Measurements from ENCODE around the gene EEPD1.

EEPD1 gene

DNA sequence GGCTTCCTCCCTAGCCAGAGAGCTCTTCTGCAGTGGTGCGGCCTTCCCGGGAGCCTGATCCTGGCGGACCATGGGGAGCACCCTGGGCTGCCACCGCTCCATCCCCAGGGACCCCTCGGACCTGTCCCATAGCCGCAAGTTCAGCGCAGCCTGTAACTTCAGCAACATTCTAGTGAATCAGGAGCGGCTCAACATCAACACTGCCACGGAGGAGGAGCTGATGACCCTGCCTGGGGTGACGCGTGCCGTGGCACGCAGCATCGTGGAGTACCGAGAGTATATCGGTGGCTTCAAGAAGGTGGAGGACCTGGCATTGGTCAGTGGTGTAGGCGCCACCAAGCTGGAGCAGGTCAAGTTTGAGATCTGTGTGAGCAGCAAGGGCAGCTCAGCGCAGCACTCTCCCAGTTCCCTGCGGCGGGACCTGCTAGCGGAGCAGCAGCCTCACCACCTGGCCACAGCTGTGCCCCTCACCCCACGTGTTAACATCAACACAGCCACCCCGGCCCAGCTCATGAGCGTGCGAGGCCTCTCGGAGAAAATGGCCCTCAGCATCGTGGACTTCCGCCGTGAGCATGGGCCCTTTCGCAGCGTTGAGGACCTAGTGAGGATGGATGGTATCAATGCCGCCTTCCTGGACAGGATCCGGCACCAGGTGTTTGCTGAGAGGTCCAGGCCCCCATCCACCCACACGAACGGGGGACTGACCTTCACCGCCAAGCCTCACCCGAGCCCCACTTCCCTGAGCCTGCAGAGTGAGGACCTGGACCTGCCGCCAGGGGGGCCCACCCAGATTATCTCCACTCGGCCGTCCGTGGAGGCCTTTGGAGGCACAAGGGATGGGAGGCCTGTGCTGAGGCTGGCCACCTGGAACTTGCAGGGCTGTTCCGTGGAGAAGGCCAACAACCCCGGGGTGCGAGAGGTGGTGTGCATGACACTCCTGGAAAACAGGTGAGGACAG, 1.5 kb downstream of the EEPD1 start:
- FAIRE-seq = no peak
- no peak for DNase-seq (ENCODE audit: low spot score)

DNA sequence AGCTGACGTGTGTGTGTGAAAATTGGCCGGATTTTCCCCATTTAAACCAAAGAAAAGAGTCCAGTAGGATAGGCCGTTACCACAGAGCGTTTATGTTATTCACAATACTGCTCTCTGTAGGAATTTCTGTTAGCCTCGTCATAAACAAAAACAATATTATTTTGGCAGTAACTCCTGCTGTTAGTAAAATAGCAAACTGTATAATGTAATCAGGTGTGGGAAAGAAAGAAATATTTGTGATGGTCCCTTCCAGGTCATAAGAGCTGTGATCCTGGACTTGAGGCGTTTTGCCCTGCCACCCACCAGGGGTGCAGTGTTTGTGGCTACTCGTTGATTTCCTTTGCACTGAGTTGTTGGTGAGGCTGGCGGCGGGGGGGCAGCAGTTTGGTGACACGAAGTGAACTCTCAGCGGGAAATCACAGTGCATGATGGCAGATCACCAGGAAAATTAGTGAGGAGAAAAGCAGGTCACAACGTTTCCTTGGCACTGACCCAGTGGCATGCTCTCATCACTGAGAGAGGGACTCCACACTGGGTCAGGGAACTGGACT, 2.8 kb downstream of the EEPD1 start:
- FAIRE-seq (no peak), DNase-seq (ENCODE audit: low spot score) (no peak)

DNA sequence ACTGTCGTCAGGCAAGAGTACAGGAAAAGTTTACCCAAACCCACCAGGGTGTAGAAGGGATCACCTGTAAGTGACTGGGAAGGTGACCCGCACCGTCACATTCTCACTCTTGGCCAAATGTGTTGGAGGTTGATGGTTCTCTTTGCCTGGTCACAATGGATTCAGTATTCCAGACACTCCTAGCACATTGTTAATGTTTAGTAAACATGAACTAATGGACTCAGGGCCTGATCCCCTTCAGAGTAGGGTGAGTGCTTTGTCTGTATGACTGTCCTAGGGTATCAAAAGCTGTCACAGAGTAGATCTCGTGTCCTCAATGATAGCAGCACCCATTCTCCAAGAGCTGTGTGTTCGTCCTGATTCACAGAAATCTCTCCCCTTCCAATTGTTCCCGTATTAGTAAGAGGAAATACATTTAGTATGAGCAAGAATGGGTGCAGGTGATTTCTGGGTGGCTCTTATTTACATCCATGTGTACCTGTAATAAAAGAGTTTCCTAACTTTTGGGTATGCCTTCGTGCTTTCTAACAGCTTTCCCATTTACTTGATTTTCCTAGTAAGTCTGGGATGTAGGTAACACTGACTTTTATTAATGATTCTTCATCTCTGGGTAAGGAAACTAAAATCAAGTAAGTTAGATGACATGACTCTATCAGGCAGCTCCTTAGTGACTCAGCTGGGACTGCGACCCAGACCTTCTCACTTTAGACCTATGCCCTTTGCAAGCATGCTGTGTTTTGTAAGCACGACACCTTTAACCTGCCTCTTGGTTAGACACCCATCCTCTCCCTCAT, 4.7 kb downstream of the EEPD1 start:
- no peak for FAIRE-seq

DNA sequence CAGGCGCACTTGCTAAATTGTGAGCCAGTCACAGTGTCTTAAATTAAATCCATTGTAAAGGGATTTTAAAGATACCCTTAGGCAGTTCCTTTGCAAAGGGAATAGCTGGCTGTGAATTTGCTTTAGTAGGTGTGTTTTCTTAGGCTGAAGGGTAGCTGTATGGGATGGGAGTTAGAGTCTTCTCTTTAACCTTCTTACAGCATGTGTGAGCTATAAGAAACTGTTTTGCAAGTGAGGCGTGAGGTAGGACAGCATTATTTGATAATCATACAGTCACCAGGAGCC, 5.2 kb downstream of the EEPD1 start:
- no peak for DNase-seq (ENCODE audit: low spot score)

More for the DNA sequence above, 4.7 kb downstream of the EEPD1 start:
- no peak for DNase-seq (ENCODE audit: low spot score)

DNA sequence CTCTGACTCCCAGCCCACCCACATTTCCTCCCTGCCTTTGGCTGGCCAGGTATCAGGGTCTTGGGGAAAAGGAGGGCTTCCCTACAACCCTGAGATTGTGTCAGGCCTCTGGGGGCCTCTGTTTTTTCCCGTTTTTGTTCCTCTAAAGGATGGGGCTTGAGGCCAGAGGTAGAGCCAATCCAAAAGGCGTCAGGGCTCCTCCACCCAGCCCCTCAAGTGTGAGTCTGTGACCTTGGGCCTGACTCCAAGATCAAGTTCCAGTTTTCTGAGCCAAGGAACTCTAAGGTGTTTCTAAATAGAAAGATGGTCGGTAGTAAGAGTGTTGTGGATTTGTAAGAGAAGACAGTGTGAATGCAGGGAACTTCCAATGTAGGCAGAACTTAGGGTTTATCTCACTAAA, 6.6 kb downstream of the EEPD1 start:
- DNase-seq (ENCODE audit: low spot score) = no peak
- no peak for FAIRE-seq

More for the DNA sequence above, 5.2 kb downstream of the EEPD1 start:
- FAIRE-seq = no peak

DNA sequence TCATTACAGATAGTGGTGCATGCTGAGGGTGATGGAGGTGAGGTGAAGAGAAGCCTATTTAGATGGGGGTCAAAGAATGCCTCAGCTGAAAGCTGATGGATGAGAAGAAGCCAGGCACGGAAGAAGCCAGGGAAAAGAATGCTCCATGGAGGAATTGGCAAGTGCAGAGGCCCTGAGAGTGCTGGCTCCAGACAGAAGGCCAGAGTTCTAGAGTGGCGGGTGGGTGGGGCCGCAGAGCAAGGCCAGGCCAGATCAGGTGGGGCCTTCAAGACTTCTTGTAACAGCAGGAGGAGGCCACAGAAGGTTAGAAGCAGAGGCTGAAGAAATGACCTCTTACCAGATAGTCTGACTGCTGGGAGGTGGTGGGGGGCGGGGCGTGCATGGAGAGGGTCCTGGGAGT, 7.3 kb downstream of the EEPD1 start:
- no peak for DNase-seq (ENCODE audit: low spot score)
- FAIRE-seq = no peak

DNA sequence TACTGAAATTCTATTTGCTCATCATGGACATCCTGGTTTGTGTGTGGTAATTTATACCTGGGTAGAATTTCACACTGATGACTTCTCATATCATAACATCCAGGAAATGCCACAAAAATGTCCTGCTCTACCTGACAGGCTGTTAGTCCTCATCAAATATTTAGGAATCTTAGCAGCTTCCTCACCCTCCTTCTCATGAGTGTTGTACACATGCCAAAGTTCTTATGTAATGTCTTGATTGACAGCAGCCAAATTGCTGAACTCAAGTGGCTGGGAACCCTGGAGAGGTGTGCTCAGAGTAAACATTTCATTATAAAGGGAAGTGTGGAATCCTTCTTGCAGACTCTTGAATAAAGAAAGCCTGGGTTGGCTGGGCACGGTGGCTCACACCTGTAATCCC, 8.9 kb downstream of the EEPD1 start:
- no peak for FAIRE-seq
- DNase-seq (ENCODE audit: low spot score) = peak; percentile 65

DNA sequence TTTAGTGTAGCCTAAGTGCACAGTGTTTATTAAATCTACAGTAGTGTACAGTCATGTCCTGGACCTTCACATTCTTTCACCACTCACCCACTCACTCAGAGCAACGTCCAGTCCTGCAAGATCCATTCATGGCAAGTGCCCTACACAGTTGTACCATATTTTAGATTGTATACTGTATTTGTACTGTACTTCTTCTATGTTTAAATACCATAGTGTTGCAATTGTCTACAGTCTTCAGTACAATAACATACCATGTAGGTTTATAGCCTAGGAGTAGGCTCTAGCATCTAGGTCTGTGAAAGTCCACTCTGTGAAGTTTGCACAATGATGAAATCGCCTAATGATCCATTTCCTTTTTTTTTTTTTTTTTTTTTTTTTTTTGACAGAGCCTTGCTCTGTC, 12.0 kb downstream of the EEPD1 start:
- no peak for FAIRE-seq
- no peak for DNase-seq (ENCODE audit: low spot score)

DNA sequence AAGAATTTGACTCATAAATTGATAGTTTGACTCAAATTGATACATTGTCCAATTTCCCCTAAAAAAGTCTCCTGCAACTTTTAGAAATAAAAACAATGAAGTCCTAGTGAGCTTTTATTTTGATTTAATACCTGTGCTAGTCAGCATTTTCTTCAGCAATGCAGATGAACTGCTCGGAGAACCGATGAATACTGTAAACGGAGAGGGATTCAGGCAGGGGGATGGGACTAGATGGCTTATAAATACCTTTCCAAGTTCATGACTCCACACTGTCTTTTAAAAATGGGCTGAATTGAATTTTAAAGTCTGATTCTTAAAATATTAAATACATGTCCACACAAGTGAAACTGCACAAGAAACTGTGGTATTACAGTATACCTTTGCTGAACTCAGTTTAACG, 12.7 kb downstream of the EEPD1 start:
- FAIRE-seq (no peak), DNase-seq (ENCODE audit: low spot score) (no peak)

DNA sequence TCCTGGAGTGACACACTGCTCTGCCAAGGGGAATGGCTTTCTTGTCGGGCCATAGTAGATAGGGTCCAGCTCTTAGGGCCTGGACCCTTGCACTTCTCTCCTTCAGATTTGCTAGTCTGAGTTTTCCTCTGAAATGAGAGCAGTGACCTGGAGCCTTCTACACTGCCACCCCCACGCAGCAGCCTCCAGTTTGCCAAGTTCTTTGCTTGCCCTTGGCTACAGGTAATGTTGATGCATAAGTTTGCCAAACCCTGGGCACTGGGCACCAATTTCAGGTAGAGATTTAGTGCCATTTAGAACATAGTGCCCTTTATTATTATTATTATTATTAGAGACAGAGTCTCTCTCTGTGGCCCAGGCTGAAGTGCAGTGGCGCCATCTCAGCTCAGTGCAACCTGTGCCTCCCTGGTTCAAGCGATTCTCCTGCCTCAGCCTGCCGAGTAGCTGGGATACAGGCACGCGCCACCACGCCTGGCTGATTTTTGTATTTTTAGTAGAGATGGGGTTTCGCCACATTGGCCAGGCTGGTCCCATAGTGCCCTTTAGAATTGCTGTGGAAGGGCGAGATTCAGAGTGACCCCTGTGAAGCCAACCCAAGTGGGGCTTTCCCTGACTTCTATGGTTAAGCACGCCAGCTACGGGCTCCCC, 14.5 kb downstream of the EEPD1 start:
- FAIRE-seq (no peak), DNase-seq (ENCODE audit: low spot score) (no peak)

DNA sequence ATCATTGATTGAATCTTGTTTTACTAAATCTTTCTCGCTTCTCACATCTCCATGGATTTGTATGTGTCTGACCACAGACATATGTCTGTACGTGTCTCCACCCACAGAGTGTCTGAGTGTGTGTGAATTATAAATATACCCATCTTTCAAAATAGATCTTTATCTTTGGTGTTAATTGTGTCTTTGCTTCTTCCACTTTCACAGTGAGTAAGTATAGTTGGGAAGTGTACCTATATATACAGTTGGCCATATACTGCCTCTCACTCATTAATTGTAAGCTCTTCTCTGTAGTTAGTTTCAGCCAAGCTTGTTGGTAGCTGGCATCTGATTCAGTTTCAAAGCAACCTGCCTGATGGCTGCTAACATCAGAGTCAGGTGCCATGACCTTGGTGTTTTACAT, 18.4 kb downstream of the EEPD1 start:
- no peak for DNase-seq (ENCODE audit: low spot score)
- no peak for FAIRE-seq

DNA sequence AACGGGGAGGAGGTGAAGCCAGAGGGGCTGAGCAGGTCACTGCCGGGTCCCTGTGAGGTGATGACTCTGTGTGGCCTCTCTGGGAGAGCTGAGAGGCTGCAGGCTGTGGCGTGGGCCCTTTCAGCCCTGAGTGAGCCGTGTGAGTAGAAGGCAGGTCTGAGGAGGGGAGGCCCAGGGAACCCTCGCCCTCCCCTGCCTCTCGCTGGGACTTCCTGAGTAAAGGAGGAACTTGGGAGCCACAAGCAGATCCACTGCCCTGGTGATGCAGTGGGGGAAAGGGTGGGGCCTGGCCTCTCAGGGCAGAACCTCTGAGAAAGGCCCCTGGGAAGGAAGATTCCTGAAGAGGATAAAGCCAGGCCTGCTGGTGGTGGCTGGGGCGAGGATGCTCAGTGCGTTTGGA, 22.8 kb downstream of the EEPD1 start:
- no peak for DNase-seq (ENCODE audit: low spot score)
- FAIRE-seq = no peak

DNA sequence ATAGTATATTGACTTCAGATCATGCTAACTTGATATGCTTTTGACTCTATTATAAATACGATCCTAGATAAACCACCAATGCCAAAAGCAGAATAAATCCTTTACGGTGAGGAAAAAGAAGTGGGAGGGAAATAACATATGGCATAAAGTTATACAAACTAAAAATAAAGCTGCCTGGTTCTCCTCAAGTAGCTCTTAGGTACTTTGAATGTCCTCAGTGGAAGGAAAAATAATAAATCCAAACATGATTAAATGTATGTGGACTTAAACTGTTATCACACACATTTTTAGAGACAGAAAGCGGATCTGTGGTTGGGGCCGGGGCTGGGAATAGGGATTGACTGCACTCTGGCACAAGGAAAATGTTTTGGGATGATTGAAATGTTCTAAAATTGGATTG, 23.6 kb downstream of the EEPD1 start:
- DNase-seq (ENCODE audit: low spot score) = no peak
- FAIRE-seq = no peak

DNA sequence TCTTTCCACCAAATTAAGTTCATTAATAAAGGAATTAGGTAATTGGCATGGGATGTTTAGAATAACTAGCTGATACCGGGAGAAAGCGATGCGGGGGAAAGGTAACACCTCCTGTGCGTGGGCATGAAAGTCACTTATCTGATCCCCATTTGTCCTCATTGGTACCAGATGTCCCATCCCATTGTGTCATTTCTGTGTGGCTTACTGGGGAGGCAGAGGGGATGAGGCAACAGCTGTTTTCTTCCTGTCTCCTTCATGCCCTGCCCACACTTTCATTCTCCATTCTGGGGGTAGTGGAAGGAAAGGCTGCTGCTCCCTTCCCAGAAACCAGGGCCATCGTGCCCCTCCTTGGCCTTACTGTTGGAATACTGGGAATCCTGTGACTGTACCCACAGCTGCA, 27.1 kb downstream of the EEPD1 start:
- no peak for FAIRE-seq
- no peak for DNase-seq (ENCODE audit: low spot score)

DNA sequence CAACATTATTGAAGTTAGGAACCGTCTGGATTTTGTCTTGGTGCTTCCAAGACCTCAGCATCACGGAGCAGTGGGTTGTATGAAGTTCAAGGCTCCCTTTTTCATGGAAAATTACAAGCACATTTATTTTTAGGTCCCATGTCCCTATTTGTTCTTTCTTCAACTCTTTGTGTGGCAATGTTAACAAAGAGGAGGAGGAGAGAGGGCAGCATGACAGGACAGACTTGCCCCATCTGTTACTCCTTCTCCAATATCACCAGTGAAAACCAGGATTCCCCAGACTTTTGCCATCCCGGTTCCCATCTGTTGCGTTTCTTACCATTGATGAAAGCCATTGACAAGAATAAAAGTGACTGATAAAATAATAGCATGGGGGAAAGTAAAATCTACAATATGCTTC, 28.6 kb downstream of the EEPD1 start:
- FAIRE-seq (no peak), DNase-seq (ENCODE audit: low spot score) (no peak)

DNA sequence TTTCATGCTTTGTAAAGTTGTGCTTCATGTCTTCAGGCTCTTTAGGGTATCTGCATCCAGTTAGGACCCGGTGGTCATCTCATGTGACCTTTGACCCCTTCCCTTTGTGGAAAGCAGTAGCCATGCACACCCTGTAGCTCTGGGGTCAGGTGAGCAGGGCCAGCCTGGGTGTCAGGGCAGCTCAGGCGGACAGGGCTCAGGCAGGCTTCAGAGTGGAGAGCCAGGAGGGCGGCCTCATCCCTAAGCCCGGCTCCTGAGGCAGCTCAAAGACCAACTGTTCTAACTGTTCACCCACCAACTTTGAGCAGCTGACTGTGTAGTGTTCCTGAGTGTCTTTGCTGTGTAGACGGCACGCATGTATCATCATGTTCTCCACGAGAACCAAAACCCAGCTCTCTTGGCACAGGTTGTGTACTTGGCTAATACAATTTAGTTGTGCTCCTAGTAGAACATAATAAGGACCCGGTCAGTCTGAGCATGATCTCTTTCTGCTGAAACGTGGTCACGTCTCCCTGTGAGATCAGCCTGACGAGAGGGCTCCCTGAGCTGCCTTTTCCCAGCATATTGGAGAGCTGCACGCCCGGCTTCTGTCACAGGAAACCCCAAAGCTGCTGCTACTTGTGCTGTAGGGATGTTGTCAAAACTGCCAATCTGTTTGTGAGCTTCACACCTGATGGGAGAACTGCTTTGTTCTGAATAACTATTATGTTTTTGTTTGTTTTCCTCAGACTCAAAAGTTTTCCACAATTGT, 30.0 kb downstream of the EEPD1 start:
- FAIRE-seq (no peak), DNase-seq (ENCODE audit: low spot score) (no peak)

DNA sequence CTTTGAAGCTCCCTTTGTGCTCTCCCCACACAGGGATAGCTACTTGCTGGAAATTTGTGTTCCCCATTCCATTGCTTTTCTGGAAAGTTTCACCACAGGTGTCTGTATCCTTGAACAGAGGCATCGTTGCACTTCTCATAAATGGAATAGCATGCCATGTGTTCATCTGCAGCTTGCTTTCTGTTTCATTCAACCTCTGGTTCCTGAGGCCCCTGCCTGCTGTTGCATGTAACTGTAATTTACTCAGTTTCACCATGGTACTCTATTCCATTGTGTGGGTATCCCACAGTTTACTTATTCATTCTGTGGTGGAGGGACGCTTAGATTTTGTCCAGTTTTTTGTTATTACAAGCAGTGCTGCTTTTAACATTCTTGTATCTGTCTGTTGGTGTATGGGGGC, 32.0 kb downstream of the EEPD1 start:
- FAIRE-seq = no peak
- DNase-seq (ENCODE audit: low spot score) = no peak

DNA sequence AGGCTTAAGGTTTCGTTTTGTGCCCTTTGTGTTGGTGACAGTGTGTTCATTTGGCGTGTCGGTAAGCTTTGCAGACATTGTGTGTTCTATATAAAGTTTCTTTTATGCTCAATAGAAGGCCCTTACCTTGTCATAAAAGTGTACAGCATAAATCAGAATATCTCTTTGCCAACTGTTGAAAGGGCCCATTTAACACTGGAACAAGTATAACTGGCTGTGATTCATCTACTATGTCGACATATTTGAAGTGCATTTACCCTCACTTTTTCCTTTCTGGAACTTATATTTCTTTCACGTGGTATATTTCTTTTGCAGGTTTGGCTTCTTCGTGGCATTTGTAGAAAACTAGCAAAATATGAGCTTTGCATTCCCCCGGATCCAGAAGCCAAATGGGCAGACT, 32.7 kb downstream of the EEPD1 start:
- no peak for DNase-seq (ENCODE audit: low spot score)
- no peak for FAIRE-seq

DNA sequence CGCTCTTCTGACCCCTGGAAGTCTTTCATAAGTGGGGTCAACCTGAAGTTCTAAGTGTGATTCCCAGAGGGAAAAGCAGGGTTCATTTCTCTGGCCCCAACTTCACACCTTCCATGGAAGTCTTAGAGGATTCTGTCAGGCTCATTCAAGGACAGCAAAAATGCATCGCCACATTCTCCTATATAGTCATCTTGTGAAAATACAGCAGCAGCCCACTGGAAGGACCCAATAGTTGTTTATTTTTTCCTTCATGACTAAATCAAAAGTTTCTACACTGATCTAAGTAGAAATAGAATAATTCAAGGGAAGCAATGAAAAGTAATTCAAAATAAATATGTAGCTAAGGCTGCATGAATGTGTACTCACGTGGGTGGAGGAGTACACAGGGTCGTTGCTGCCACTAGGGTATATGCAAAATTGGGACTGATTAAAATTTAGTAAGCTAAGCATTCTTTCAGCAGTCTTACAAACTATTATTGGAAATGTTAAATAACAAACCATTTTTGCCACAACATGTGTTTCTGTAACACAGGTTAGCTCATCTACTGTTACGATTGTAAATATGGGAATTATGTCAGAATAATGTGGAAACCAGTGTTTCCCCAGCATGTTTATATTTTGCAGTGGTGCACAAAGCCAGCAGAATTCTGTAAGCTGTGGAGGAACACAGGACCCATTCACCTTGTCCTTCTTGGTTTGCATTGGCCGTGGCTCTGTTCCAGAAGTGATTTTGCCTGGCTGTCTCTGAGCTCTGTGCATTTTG, 33.5 kb downstream of the EEPD1 start:
- FAIRE-seq (no peak), DNase-seq (ENCODE audit: low spot score) (no peak)

DNA sequence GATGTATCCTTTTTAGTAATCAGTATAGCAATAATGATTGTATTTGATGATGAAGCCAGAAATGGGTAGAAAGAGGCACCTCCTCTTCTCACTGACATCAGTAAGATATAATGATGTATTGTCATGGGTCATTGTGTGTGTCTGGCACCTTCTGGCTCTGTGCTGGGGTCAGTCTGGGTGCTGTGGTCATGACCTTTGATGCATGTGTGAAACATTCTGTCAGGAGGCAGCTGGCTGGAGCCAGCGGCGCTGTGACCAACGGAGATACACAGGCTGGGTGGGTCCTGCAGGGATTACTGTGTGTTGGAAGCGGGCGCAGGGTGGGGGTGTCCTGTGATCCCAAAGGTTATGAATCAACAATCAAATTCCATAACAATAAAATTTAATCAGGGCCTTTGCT, 35.2 kb downstream of the EEPD1 start:
- FAIRE-seq = no peak
- DNase-seq (ENCODE audit: low spot score) = no peak

DNA sequence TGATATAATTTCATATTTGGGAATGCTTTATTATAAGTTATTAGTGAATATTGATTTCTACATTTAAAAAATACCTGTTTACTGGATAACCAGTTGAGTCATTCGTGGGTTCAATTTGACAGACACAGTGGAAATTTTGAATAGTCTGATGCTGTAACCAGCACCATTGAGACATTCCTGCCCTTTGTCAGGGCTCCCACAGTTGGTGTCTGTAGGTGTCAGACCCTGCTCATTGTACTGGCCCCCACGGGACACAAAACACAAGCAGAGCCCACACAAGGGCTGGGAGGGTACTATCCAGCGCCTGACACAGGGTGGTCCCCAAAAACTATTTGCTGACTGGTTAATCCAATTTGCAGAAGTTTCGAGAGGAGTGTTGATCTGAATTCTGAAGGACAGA, 35.9 kb downstream of the EEPD1 start:
- no peak for DNase-seq (ENCODE audit: low spot score)
- no peak for FAIRE-seq

All from RCC 7860 (cell line).